IPS-18a (cell line): Measurements from ENCODE around the gene DNAJC12.
"Not testable (repeated sequence)": the region's sequence is repeated elsewhere in the genome, so short reads cannot be mapped to it uniquely, and the experiment has no call there.

Experiments
- H3K27ac ChIP-seq: one replicate; pipeline ENCODE4 v1.5.1; 2013; ENCODE audit warnings: low read length
- H3K27me3 ChIP-seq: one replicate; pipeline ENCODE4 v1.6.1; 2013; ENCODE audit warnings: mild to moderate bottlenecking, low read length; ENCODE audit not compliant: control insufficient read depth, insufficient read depth
- H3K36me3 ChIP-seq: one replicate; pipeline ENCODE4 v1.6.1; 2013; ENCODE audit warnings: low read depth, low read length; ENCODE audit not compliant: control insufficient read depth
- H3K4me1 ChIP-seq: one replicate; pipeline ENCODE4 v1.6.1; 2013; ENCODE audit warnings: low read depth, low read length; ENCODE audit not compliant: control insufficient read depth
- H3K4me3 ChIP-seq: one replicate; pipeline ENCODE4 v1.5.1; 2013; ENCODE audit warnings: low read length
- H3K9ac ChIP-seq: one replicate; pipeline ENCODE4 v1.6.1; 2013; ENCODE audit warnings: mild to moderate bottlenecking, low read length, moderate library complexity
- H3K9me3 ChIP-seq: one replicate; pipeline ENCODE4 v1.6.1; 2013; ENCODE audit warnings: low read depth, low read length; ENCODE audit not compliant: control insufficient read depth

DNAJC12 gene

GRCh38 chr10:67836488-67836887 is 1.5 kb downstream of the DNAJC12 start:
- no peak overlapping the region for H3K4me3 ChIP-seq
- no peaks in the 10 kb centered on the region for H3K27me3 ChIP-seq
- no peaks in the 10 kb centered on the region for H3K9me3 ChIP-seq
- no peak overlapping the region for H3K9ac ChIP-seq
- no peaks in the 10 kb centered on the region for H3K4me1 ChIP-seq
- H3K27ac ChIP-seq: no peak overlapping the region
- no peaks in the 10 kb centered on the region for H3K36me3 ChIP-seq

GRCh38 chr10:67835541-67836394 is 2.2 kb downstream of the DNAJC12 start:
- H3K27ac ChIP-seq, H3K27me3 ChIP-seq, H3K4me1 ChIP-seq, H3K4me3 ChIP-seq, H3K9me3 ChIP-seq, H3K9ac ChIP-seq, H3K36me3 ChIP-seq: not testable (repeated sequence)

GRCh38 chr10:67834375-67834774 is 3.6 kb downstream of the DNAJC12 start:
- H3K27ac ChIP-seq: no peak overlapping the region
- no peaks in the 10 kb centered on the region for H3K9me3 ChIP-seq

GRCh38 chr10:67827811-67828210 is 10.2 kb downstream of the DNAJC12 start:
- H3K36me3 ChIP-seq: no peaks in the 10 kb centered on the region
- no peaks in the 10 kb centered on the region for H3K9me3 ChIP-seq
- H3K27ac ChIP-seq: no peak overlapping the region
- no peak overlapping the region for H3K4me3 ChIP-seq
- no peaks in the 10 kb centered on the region for H3K27me3 ChIP-seq
- H3K9ac ChIP-seq: no peak overlapping the region
- H3K4me1 ChIP-seq: no peaks in the 10 kb centered on the region

More at GRCh38 chr10:67834375-67834774, 3.6 kb downstream of the DNAJC12 start:
- H3K4me1 ChIP-seq: no peaks in the 10 kb centered on the region
- H3K4me3 ChIP-seq: no peak overlapping the region
- no peak overlapping the region for H3K9ac ChIP-seq
- no peaks in the 10 kb centered on the region for H3K36me3 ChIP-seq
- no peaks in the 10 kb centered on the region for H3K27me3 ChIP-seq

GRCh38 chr10:67819768-67820204 is 18.2 kb downstream of the DNAJC12 start:
- no peaks in the 10 kb centered on the region for H3K9me3 ChIP-seq
- no peak overlapping the region for H3K27ac ChIP-seq
- H3K36me3 ChIP-seq: no peaks in the 10 kb centered on the region
- H3K4me3 ChIP-seq: no peak overlapping the region
- no peaks in the 10 kb centered on the region for H3K27me3 ChIP-seq
- H3K9ac ChIP-seq: no peak overlapping the region
- no peaks in the 10 kb centered on the region for H3K4me1 ChIP-seq

GRCh38 chr10:67818323-67818722 is 19.7 kb downstream of the DNAJC12 start:
- no peaks in the 10 kb centered on the region for H3K9me3 ChIP-seq
- no peak overlapping the region for H3K27ac ChIP-seq
- H3K9ac ChIP-seq: no peak overlapping the region
- H3K27me3 ChIP-seq: no peaks in the 10 kb centered on the region
- H3K4me1 ChIP-seq: no peaks in the 10 kb centered on the region
- H3K36me3 ChIP-seq: no peaks in the 10 kb centered on the region
- H3K4me3 ChIP-seq: no peak overlapping the region

GRCh38 chr10:67816719-67817118 is 21.3 kb downstream of the DNAJC12 start:
- no peaks in the 10 kb centered on the region for H3K9me3 ChIP-seq
- H3K9ac ChIP-seq: no peak overlapping the region

GRCh38 chr10:67815571-67816059 is 22.4 kb downstream of the DNAJC12 start:
- H3K9me3 ChIP-seq: no peaks in the 10 kb centered on the region
- no peaks in the 10 kb centered on the region for H3K27me3 ChIP-seq
- H3K4me1 ChIP-seq: no peaks in the 10 kb centered on the region
- H3K27ac ChIP-seq: no peak overlapping the region
- H3K36me3 ChIP-seq: no peaks in the 10 kb centered on the region
- H3K9ac ChIP-seq: no peak overlapping the region
- no peak overlapping the region for H3K4me3 ChIP-seq

More at GRCh38 chr10:67816719-67817118, 21.3 kb downstream of the DNAJC12 start:
- Histone ChIP-seq H3K4me1 (no peaks in the 10 kb centered on the region), H3K27me3 (no peaks in the 10 kb centered on the region), H3K4me3 (no peak overlapping the region), H3K27ac (no peak overlapping the region), H3K36me3 (no peaks in the 10 kb centered on the region)

- Histone ChIP-seq H3K9ac (no peak overlapping the region), H3K27ac (no peak overlapping the region), H3K9me3 (no peaks in the 10 kb centered on the region), H3K4me1 (peaks cover 15% of the 10 kb centered on the region), H3K27me3 (no peaks in the 10 kb centered on the region), H3K4me3 (no peak overlapping the region), H3K36me3 (no peaks in the 10 kb centered on the region)
Observed at GRCh38 chr10:67812007-67812406, 26.0 kb downstream of the DNAJC12 start.

- Histone ChIP-seq H3K4me3 (no peak overlapping the region), H3K4me1 (peaks cover 15% of the 10 kb centered on the region), H3K9me3 (no peaks in the 10 kb centered on the region), H3K27ac (no peak overlapping the region), H3K36me3 (no peaks in the 10 kb centered on the region), H3K27me3 (no peaks in the 10 kb centered on the region), H3K9ac (no peak overlapping the region)
Observed at GRCh38 chr10:67809107-67809506, 28.9 kb downstream of the DNAJC12 start.

GRCh38 chr10:67808704-67809103 is 29.3 kb downstream of the DNAJC12 start:
- Histone ChIP-seq H3K9ac (no peak overlapping the region), H3K9me3 (no peaks in the 10 kb centered on the region), H3K4me3 (no peak overlapping the region), H3K27me3 (no peaks in the 10 kb centered on the region), H3K4me1 (peaks cover 15% of the 10 kb centered on the region), H3K36me3 (no peaks in the 10 kb centered on the region), H3K27ac (no peak overlapping the region)
